SK-N-MC (cell line): Measurements from ENCODE around the gene XPA.

Experiments
- EZH2 ChIP-seq: fragments of 200-600 bp; sonication (generic); IDR thresholded peaks from one replicate; pipeline ENCODE4 v1.6.1; 2017; ENCODE audit warnings: antibody characterized with exemption
- POLR2AphosphoS5 ChIP-seq: IDR thresholded peaks from 2 replicates; pipeline ENCODE4 v1.6.1; 2012; ENCODE audit warnings: mild to moderate bottlenecking, low read depth, low read length, borderline replicate concordance

DNA sequence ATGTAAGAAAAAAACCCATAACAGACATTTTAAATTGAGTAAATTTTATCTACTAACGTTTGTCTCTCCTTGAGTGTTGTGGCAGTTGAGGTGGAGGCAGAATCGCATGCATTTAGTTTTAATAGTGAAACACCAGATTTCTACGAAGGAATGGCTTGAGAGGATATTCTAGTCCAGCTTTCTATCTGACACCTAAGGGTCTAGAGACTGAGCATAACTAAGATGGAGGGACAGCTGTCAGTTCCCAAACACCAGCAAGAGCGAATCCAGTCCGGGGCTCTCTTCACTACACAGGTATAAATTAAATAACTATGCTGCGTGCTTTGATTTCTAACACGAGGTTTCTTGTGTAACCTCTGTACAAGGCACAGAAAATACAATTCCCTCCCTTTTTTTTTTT, 62.1 kb downstream of the XPA start:
- no peak for TF ChIP-seq EZH2
- TF ChIP-seq POLR2AphosphoS5, result no peak
